K562 (cell line): ENCODE results near the gene CD69. TPM values are rescaled to one million over a fixed set of nuclear protein-coding genes. Genes with fewer than 3 reads are reported as not detected.

Experiments used
- AFF1 ChIP-seq, 2 experiments: fragments of 450-650 bp; IDR thresholded peaks; 2 replicates each; pipeline ENCODE4 v1.6.1; 2018; ENCODE audit warnings: mild to moderate bottlenecking in 2 of 2, low read depth in 1 of 2; ENCODE audit not compliant: partially characterized antibody in 2 of 2
- CEBPZ ChIP-seq: fragments of 150-350 bp; IDR thresholded peaks from 2 replicates; pipeline ENCODE4 v1.6.1; 2014; ENCODE audit warnings: low read depth, mild to moderate bottlenecking, low read length, borderline replicate concordance
- CHCHD3 ChIP-seq: fragments of 250-450 bp; sonication (Bioruptor Pico); IDR thresholded peaks from 2 replicates; pipeline ENCODE4 v2.1.2; 2022; ENCODE audit warnings: mild to moderate bottlenecking
- HDAC3 ChIP-seq: fragments of 450-650 bp; IDR thresholded peaks from 2 replicates; pipeline ENCODE4 v1.6.1; 2018; ENCODE audit warnings: borderline replicate concordance, mild to moderate bottlenecking, moderate library complexity; ENCODE audit not compliant: partially characterized antibody
- ILF3 ChIP-seq: fragments of 450-650 bp; IDR thresholded peaks from 2 replicates; pipeline ENCODE4 v1.6.1; 2018; ENCODE audit warnings: antibody characterized with exemption, mild to moderate bottlenecking, moderate library complexity, borderline replicate concordance
- KDM4B ChIP-seq, 2 experiments: fragments of 450-650 bp in 1 of 2; sonication (generic) in 1 of 2; IDR thresholded peaks; 2 replicates each; pipeline ENCODE4 v1.6.1; 2016 to 2017; ENCODE audit warnings: borderline replicate concordance in 2 of 2, antibody characterized with exemption in 1 of 2, low read depth in 1 of 2, mild to moderate bottlenecking in 1 of 2
- MITF ChIP-seq: IDR thresholded peaks from 2 replicates; pipeline ENCODE4 v1.6.1; 2014; ENCODE audit warnings: antibody characterized with exemption
- MYBL2 ChIP-seq, 2 experiments: fragments of 450-650 bp in 1 of 2; sonication (generic) in 1 of 2; formaldehyde crosslinking in 1 of 2; IDR thresholded peaks; 2 replicates each; pipeline versions ENCODE4 v1.6.1 to v1.8.1; 2017 to 2022; ENCODE audit warnings: borderline replicate concordance in 1 of 2, inconsistent platforms in 1 of 2, low read depth in 1 of 2, mild to moderate bottlenecking in 1 of 2, missing genetic modification reagents in 1 of 2, moderate library complexity in 1 of 2
- RAD51 ChIP-seq: fragments of 450-650 bp; IDR thresholded peaks from 2 replicates; pipeline ENCODE4 v1.7.1; 2016; ENCODE audit warnings: low read depth, mild to moderate bottlenecking, borderline replicate concordance
- SMAD2 ChIP-seq: fragments of 150-350 bp; IDR thresholded peaks from 2 replicates; pipeline ENCODE4 v1.6.1; 2014; ENCODE audit warnings: low read depth, mild to moderate bottlenecking, low read length
- TAF15 ChIP-seq: fragments of 200-400 bp; formaldehyde crosslinking; IDR thresholded peaks from 2 replicates; pipeline ENCODE4 v1.6.1; 2017; ENCODE audit warnings: mild to moderate bottlenecking, low read depth, low read length, moderate library complexity
- TARDBP ChIP-seq: fragments of 450-650 bp; IDR thresholded peaks from 2 replicates; pipeline ENCODE4 v1.6.1; 2016
- TCFL5 ChIP-seq: fragments of 250-450 bp; sonication (Bioruptor Pico); conservative IDR thresholded peaks from 2 replicates; pipeline ENCODE4 v1.6.1; 2021; ENCODE audit warnings: mild to moderate bottlenecking, moderate library complexity, matching md5 sums
- XRCC4 ChIP-seq: IDR thresholded peaks from one replicate; pipeline ENCODE4 v1.6.1; 2011; ENCODE audit not compliant: insufficient read depth, insufficient read length; ENCODE audit errors: extremely low read depth
- ZNF445 ChIP-seq: fragments of 250-450 bp; sonication (Bioruptor Pico); IDR thresholded peaks from 2 replicates; pipeline ENCODE4 v1.4.0; 2020; ENCODE audit warnings: low read depth, mild to moderate bottlenecking, moderate library complexity
- ZNF512 ChIP-seq: IDR thresholded peaks from 2 replicates; pipeline ENCODE4 v1.6.1; 2016; ENCODE audit warnings: missing genetic modification characterization, missing compliant biosample characterization
- polyA plus RNA-seq, 8 experiments: library from polyadenylated mRNA; depleted of rRNA in 4 of 8; stranded (reverse) in 5 of 8; unstranded in 3 of 8; fragments of >200 nt; fragmentation: Nextera tagmentation in 2 of 8; fragmentation: Illumina TruSeq in 1 of 8; extraction: Ambion mirVana in 2 of 8; extraction: Trizol in 1 of 8; gene quantifications; 2 replicates each; pipeline versions ENCODE4 v1.2.1 to v1.2.3, GENCODE V29; 2011 to 2014; ENCODE audit warnings: inconsistent platforms in 1 of 8, missing spikeins in 1 of 8
- total RNA-seq, 7 experiments: library from RNA; depleted of rRNA in 6 of 7; stranded (reverse); fragments of >200 nt in 6 of 7; fragmentation: Illumina TruSeq in 2 of 7; extraction: Trizol in 2 of 7; gene quantifications; 2 replicates each; pipeline versions ENCODE4 v1.2.1 to v1.2.3, GENCODE V29; 2011 to 2021; ENCODE audit warnings: low replicate concordance in 1 of 7

CD69 gene
- total and polyA plus RNA-seq, 9 of the 15 experiments (the other 6 are each of a cell fraction or from before 2014, with no cell fraction given), result 11.7 to 243 (median 54.4) TPM

- no peak for TF ChIP-seq KDM4B (IDR thresholded peaks at IDR 0.05; ENCODE audit: borderline replicate concordance in 2 of 2, low read depth in 1 of 2)
- TF ChIP-seq ILF3, result no peak
- TF ChIP-seq HDAC3, result peak; percentile 44
- TF ChIP-seq CHCHD3 (CRISPR knock-in tag), result no peak
- TF ChIP-seq SMAD2, result no peak
- TF ChIP-seq ZNF512 (tag), result no peak
- TF ChIP-seq TCFL5 (CRISPR knock-in tag), result no peak
- no peak for TF ChIP-seq ZNF445
- TF ChIP-seq RAD51, result no peak
- TF ChIP-seq TARDBP, result no peak
- no peak for TF ChIP-seq XRCC4
- TF ChIP-seq MYBL2 (IDR thresholded peaks at IDR 0.05; ENCODE audit: low read depth), result no peak
- no peak for TF ChIP-seq MYBL2 (CRISPR knock-in tag; IDR thresholded peaks at IDR 0.05; ENCODE audit: borderline replicate concordance)
- no peak for TF ChIP-seq TAF15
- TF ChIP-seq CEBPZ, result no peak
- TF ChIP-seq AFF1 (IDR thresholded peaks at IDR 0.05; ENCODE audit: low read depth in 1 of 2, partially characterized antibody in 2 of 2), result peak; percentile 85 to 92
- TF ChIP-seq MITF, result no peak
These were observed at the start of gene CD69 (continued) for GRCh38 chr12:9760699-9761418.
